CD4-positive, alpha-beta memory T cell (primary cell): ENCODE results near the gene FOCAD. TPM values are rescaled to one million over a fixed set of nuclear protein-coding genes. Genes with fewer than 3 reads are reported as not detected.

Experiments used
- CTCF ChIA-PET: fragments of 350-600 bp; sonication (Branson Sonifier 250); formaldehyde crosslinking; loops from one replicate; lab custom pipeline; 2021; ENCODE audit warnings: inconsistent platforms; ENCODE audit not compliant: partially characterized antibody; lab: Charles Lee
- POLR2A ChIA-PET: fragments of 350-600 bp; sonication (Branson Sonifier 250); formaldehyde crosslinking; loops from one replicate; lab custom pipeline; 2021; ENCODE audit not compliant: partially characterized antibody; lab: Charles Lee
- DNase-seq, 5 donors: peaks; one replicate each; pipeline versions ENCODE4 v3.0.0 to v3.0.0-alpha.2; 2020 to 2022; ENCODE audit warnings: mixed read lengths in 1 of 5
- H3K27ac ChIP-seq: one replicate; pipeline ENCODE4 v1.7.0; 2013; ENCODE audit warnings: low read depth, low read length
- H3K27me3 ChIP-seq: 2 replicates; pipeline ENCODE4 v1.7.0; 2013; ENCODE audit warnings: mild to moderate bottlenecking, low read length, moderate library complexity; ENCODE audit not compliant: insufficient read depth
- H3K36me3 ChIP-seq: 2 replicates; pipeline ENCODE4 v1.7.0; 2013; ENCODE audit warnings: mild to moderate bottlenecking, low read length, moderate library complexity; ENCODE audit not compliant: insufficient read depth
- H3K4me1 ChIP-seq: 2 replicates; pipeline ENCODE4 v1.7.0; 2013; ENCODE audit warnings: mild to moderate bottlenecking, low read length, moderate library complexity; ENCODE audit not compliant: insufficient read depth
- H3K4me3 ChIP-seq, 2 donors: one replicate each; pipeline ENCODE4 v1.7.0; 2013; ENCODE audit warnings: low read length in 2 of 2, mild to moderate bottlenecking in 1 of 2
- H3K9me3 ChIP-seq, 2 donors: one replicate each; pipeline ENCODE4 v1.7.0; 2013; ENCODE audit warnings: low read length in 2 of 2, control low read depth in 1 of 2; ENCODE audit not compliant: control insufficient read depth in 1 of 2
- H3K27ac Mint-ChIP-seq, 7 donors: one replicate each; pipeline ENCODE4 v1.8.0; 2020 to 2021; ENCODE audit warnings: mixed read lengths in 7 of 7, mild to moderate bottlenecking in 6 of 7, inconsistent platforms in 3 of 7, moderate library complexity in 3 of 7
- H3K27me3 Mint-ChIP-seq, 2 donors: one replicate each; pipeline ENCODE4 v1.8.0; 2020 to 2021; ENCODE audit warnings: mixed read lengths in 2 of 2
- H3K36me3 Mint-ChIP-seq, 2 donors: one replicate each; pipeline ENCODE4 v1.8.0; 2020 to 2021; ENCODE audit warnings: mixed read lengths in 2 of 2, inconsistent platforms in 1 of 2, mild to moderate bottlenecking in 1 of 2
- H3K4me1 Mint-ChIP-seq, 4 donors: one replicate each; pipeline ENCODE4 v1.8.0; 2020 to 2021; ENCODE audit warnings: mixed read lengths in 4 of 4, mild to moderate bottlenecking in 1 of 4
- H3K4me3 Mint-ChIP-seq, 8 donors: one replicate each; pipeline ENCODE4 v1.8.0; 2020 to 2021; ENCODE audit warnings: mixed read lengths in 8 of 8, mild to moderate bottlenecking in 7 of 8, moderate library complexity in 6 of 8, inconsistent platforms in 3 of 8
- H3K9me3 Mint-ChIP-seq, 8 donors: one replicate each; pipeline ENCODE4 v1.8.0; 2020 to 2021; ENCODE audit warnings: mixed read lengths in 8 of 8, mild to moderate bottlenecking in 5 of 8, inconsistent platforms in 3 of 8, moderate library complexity in 1 of 8
- intact Hi-C: fragments of 100-400 bp; cut with micrococcal nuclease; formaldehyde crosslinking; loops from one replicate; pipeline ENCODE4 v1.15.1; 2023
- polyA plus RNA-seq, 2 donors: library from polyadenylated mRNA; unstranded; fragments of 300-500 nt; fragmentation: Illumina TruSeq; gene quantifications; one replicate each; pipeline ENCODE4 v1.2.3, GENCODE V29; 2021
- total RNA-seq, 2 experiments: library from RNA; stranded (reverse); gene quantifications; one replicate each; pipeline ENCODE4 v1.2.3, GENCODE V29; 2021

FOCAD gene
- total and polyA plus RNA-seq, 4 experiments from 2014 or later = 12.4 to 20.6 (median 17.5) TPM

DNA sequence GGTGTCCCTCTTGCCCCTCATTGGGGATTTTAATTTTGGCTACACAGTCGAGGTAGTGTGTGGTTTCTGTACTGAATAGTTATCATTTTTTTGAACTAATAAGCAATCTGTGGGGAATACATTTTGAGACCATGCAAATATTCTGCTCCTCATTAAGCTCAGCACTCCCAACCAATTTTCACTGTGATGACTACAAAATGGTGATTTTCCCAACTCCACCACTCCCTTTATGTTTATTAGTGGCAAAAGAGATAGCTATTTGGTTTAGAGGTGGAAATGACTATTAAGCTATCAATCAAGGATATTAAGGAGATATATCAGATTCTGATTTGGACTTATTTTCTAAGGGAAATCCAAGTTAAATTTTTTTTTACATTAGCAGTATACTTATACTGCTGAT lies 62.9 kb downstream of the FOCAD start:
- Mint-ChIP-seq H3K27ac (no peak overlapping the region), H3K4me3 (no peak overlapping the region), H3K4me1 (peaks cover 0 to 1% (median 0%) of the 10 kb centered on the region in 4 donors), H3K36me3 (peaks cover 7 to 13% of the 10 kb centered on the region in 2 donors), H3K27me3 (no peaks in the 10 kb centered on the region), H3K9me3 (no peaks in the 10 kb centered on the region)
- Histone ChIP-seq H3K27me3 (no peaks in the 10 kb centered on the region), H3K4me3 (no peak overlapping the region), H3K9me3 (no peaks in the 10 kb centered on the region), H3K4me1 (no peaks in the 10 kb centered on the region), H3K27ac (no peak overlapping the region), H3K36me3 (no peaks in the 10 kb centered on the region)
- ChIA-PET POLR2A (no interaction called here), CTCF (no interaction called here)
- intact Hi-C loops = no loop called here
- DNase-seq = no peak

GRCh38 chr9:20749496-20750198 lies 65.6 kb downstream of the FOCAD start:
- ChIA-PET POLR2A (no interaction called here), CTCF (no interaction called here)
- Histone ChIP-seq H3K4me3 (no peak overlapping the region), H3K27me3 (no peaks in the 10 kb centered on the region), H3K4me1 (no peaks in the 10 kb centered on the region), H3K9me3 (no peaks in the 10 kb centered on the region), H3K27ac (no peak overlapping the region), H3K36me3 (no peaks in the 10 kb centered on the region)
- DNase-seq = no peak
- Mint-ChIP-seq H3K27ac (no peak overlapping the region), H3K4me3 (no peak overlapping the region), H3K27me3 (no peaks in the 10 kb centered on the region), H3K4me1 (no peaks in the 10 kb centered on the region), H3K36me3 (peaks cover 0 to 4% of the 10 kb centered on the region in 2 donors), H3K9me3 (no peaks in the 10 kb centered on the region)
- intact Hi-C loops = no loop called here

DNA sequence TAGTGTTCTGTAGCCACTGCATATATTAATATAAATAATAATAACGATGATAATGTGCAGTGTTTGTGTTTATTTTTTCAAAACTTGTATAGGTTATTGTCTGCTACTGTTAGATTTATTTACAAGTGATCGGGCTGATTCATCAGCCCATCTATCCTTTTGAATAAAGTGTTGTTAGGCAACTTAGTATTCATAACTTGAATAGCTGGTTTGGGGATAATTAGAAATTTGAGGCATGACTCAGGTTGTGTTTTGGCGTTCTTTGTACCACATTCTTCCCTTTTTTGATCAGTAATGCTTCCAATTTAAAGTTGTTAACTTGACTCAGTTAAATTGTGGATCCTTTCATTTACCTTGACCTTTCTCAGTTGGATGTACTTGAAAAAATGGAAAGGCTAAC lies 69.7 kb downstream of the FOCAD start:
- CTCF ChIA-PET = no interaction called here
- Histone ChIP-seq H3K4me3 (no peak overlapping the region), H3K36me3 (no peaks in the 10 kb centered on the region), H3K27ac (no peak overlapping the region), H3K27me3 (no peaks in the 10 kb centered on the region), H3K4me1 (no peaks in the 10 kb centered on the region), H3K9me3 (no peaks in the 10 kb centered on the region)
- intact Hi-C loops = no loop called here
- DNase-seq = no peak
- peaks cover 0 to 5% (median 0%) of the 10 kb centered on the region in 8 donors for H3K9me3 Mint-ChIP-seq
- H3K27me3 Mint-ChIP-seq = no peaks in the 10 kb centered on the region
- no peaks in the 10 kb centered on the region for H3K4me1 Mint-ChIP-seq
- H3K27ac Mint-ChIP-seq = no peak overlapping the region
- peaks cover 20 to 21% of the 10 kb centered on the region in 2 donors for H3K36me3 Mint-ChIP-seq
- H3K4me3 Mint-ChIP-seq = no peak overlapping the region
- POLR2A ChIA-PET = no interaction called here

- Histone ChIP-seq H3K36me3 (no peaks in the 10 kb centered on the region), H3K27ac (no peak overlapping the region), H3K4me3 (no peak overlapping the region), H3K9me3 (no peaks in the 10 kb centered on the region), H3K27me3 (no peaks in the 10 kb centered on the region), H3K4me1 (no peaks in the 10 kb centered on the region)
- Mint-ChIP-seq H3K9me3 (peaks cover 0 to 5% (median 0%) of the 10 kb centered on the region in 8 donors), H3K4me3 (no peak overlapping the region), H3K4me1 (no peaks in the 10 kb centered on the region), H3K27ac (no peak overlapping the region), H3K36me3 (peaks cover 20 to 22% of the 10 kb centered on the region in 2 donors), H3K27me3 (no peaks in the 10 kb centered on the region)
- ChIA-PET POLR2A (no interaction called here), CTCF (no interaction called here)
- intact Hi-C loops = no loop called here
- DNase-seq = no peak
These were observed 70.5 kb downstream of the FOCAD start for GRCh38 chr9:20754556-20754955.

DNA sequence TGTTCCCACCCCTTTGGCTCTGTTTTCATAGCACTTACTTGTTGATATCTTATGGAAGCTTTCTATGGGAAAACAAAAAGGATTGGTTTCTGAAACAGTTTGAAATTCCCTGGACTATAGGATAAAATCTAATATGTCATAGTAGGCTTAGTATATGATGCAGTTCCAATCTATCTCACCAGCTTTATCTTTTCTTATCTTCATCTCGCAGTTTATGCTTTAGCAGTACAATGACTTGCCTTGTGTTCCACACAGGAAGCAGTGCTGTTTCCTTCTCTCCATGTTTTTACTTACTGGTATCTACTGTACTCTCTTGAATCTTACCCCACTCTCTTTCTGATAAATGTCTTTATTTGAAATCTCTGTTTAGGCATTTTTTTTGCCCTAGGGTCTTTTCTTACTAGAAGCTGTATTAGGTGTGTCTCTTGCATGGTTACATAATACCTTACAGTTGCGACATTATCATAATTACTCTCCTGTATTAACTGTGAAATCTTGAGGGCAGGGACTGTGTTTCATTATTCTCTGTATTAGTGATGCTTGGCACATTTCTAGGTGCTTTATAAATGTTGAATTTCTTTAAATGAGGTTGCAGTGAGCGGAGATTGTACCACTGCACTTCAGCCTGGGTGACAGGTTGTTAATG lies 76.3 kb downstream of the FOCAD start:
- Mint-ChIP-seq H3K27me3 (no peaks in the 10 kb centered on the region), H3K4me3 (no peak overlapping the region), H3K9me3 (peaks cover 0 to 5% (median 0%) of the 10 kb centered on the region in 8 donors), H3K36me3 (peaks cover 34 to 46% of the 10 kb centered on the region in 2 donors), H3K27ac (peak overlapping the region in 1 of 7 donors; percentile 59), H3K4me1 (peaks cover 0 to 3% (median 0%) of the 10 kb centered on the region in 4 donors)
- Histone ChIP-seq H3K27ac (no peak overlapping the region), H3K9me3 (no peaks in the 10 kb centered on the region), H3K27me3 (no peaks in the 10 kb centered on the region), H3K4me1 (no peaks in the 10 kb centered on the region), H3K36me3 (no peaks in the 10 kb centered on the region), H3K4me3 (no peak overlapping the region)
- ChIA-PET POLR2A (no interaction called here), CTCF (interaction anchor here (1.3 kb wide), 1 partner anchor 124 kb away, joined by 3 read pairs; no protein-coding TSS in a partner anchor)
- intact Hi-C loops = no loop called here
- DNase-seq = no peak

GRCh38 chr9:20770947-20771346 lies 86.9 kb downstream of the FOCAD start:
- H3K27ac ChIP-seq = no peak overlapping the region
- peaks cover 8% of the 10 kb centered on the region for H3K36me3 ChIP-seq
- H3K4me3 ChIP-seq = no peak overlapping the region
- no peak overlapping the region for H3K27ac Mint-ChIP-seq
- H3K4me1 Mint-ChIP-seq = no peaks in the 10 kb centered on the region
- ChIA-PET POLR2A (no interaction called here), CTCF (no interaction called here)
- no peaks in the 10 kb centered on the region for H3K4me1 ChIP-seq
- H3K27me3 ChIP-seq = no peaks in the 10 kb centered on the region
- H3K36me3 Mint-ChIP-seq = peaks cover 44 to 62% of the 10 kb centered on the region in 2 donors
- no peak for DNase-seq
- H3K27me3 Mint-ChIP-seq = no peaks in the 10 kb centered on the region
- intact Hi-C loops = no loop called here
- no peaks in the 10 kb centered on the region for H3K9me3 ChIP-seq
- peaks cover 0 to 7% (median 1%) of the 10 kb centered on the region in 8 donors for H3K9me3 Mint-ChIP-seq
- no peak overlapping the region for H3K4me3 Mint-ChIP-seq

DNA sequence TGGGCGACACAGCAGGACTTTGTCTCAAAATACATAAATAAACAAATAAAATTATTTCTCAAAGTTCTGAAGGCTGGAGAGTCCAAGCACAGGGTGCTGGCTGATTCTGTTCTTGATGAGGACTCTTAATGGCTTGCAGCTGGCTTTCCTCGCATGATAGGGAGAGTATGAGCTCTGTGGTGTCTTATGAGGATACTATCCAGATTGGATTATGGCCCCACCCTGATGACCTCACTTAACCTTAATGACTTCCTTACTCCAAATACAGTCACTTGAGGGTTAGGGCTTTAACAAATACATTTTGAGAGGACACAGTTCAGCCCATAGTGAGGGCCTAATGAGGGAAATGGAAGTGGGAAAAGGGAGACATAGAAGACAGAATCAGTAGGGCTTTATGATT lies 87.7 kb downstream of the FOCAD start:
- Mint-ChIP-seq H3K4me1 (no peaks in the 10 kb centered on the region), H3K4me3 (no peak overlapping the region), H3K36me3 (peaks cover 36 to 57% of the 10 kb centered on the region in 2 donors), H3K27ac (no peak overlapping the region), H3K27me3 (no peaks in the 10 kb centered on the region), H3K9me3 (peaks cover 0 to 7% (median under 1%) of the 10 kb centered on the region in 8 donors)
- DNase-seq = no peak
- Histone ChIP-seq H3K9me3 (no peaks in the 10 kb centered on the region), H3K36me3 (peaks cover 8% of the 10 kb centered on the region), H3K27ac (no peak overlapping the region), H3K4me3 (no peak overlapping the region), H3K27me3 (no peaks in the 10 kb centered on the region), H3K4me1 (no peaks in the 10 kb centered on the region)
- CTCF ChIA-PET = interaction anchor here (1.0 kb wide), 1 partner anchor 112 kb away, joined by 3 read pairs; no protein-coding TSS in a partner anchor
- intact Hi-C loops = no loop called here
- POLR2A ChIA-PET = no interaction called here
